Right kidney (tissue), 1 donor: ENCODE data around the gene OSBPL1A.
A peak's percentile ranks its signal among the peaks of the same experiment; 100 is the strongest.

ENCODE experiments used
- DNase-seq: peaks from one replicate; pipeline ENCODE4 v3.0.0-alpha.2; 2016

The OSBPL1A gene

DNA sequence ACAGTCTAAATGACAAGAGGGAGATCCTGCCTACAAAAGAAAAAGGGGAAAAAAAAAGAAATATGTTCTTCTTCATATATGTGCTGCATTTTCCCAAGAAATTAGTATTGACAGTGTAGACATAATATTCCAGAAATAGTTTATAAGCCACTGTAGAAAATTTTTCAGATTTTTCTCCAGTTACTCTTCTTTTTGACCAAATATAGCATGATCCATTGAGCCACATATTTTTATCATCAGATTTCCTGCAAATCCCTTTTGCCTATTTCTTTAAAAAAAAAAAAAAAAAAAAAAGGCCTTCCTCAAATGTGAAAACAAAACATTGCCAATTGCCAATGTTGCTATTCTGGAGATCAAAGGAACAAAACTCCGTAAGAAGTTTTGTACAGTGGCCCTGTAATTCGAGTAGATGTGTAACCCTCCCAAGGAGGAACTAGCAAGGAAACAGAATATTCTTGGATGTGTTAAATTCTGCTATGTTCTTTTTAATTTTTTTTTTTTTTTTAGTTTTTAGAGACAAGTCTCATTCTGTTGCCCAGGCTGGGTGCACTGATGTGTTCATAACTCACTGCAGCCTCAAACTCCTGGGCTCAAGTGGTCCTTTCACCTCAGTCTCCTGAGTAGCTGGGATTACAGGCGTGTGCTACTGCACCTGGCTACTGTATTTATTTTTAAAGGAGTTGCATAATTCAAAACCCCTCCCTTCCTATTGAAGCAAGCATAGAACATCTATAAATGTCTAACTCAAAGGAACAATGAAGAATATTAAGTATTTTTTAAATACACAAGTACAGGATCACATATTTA lies 271.3 kb downstream of the OSBPL1A start:
- DNase-seq, result no peak

- no peak for DNase-seq
Measured at GRCh38 chr18:24121625-24122024, 276.0 kb downstream of the OSBPL1A start.

DNA sequence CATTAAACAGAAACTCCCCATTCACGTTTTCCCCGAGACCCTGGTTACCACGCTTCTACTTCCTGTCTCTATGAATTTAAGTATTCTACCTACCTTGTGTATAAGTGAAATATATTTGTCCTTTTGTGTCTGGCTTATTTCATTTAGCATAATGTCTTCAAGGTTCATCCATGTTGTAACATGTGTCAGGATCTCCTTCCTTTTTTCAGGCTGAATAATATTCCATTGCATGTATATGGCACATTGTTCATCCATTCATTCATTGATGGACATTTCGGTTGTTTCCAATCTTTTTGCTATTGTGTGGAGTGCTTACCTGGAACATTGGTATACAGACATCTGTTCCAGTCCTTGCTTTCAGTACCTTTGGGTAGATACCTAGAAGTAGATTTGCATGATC lies 276.9 kb downstream of the OSBPL1A start:
- DNase-seq, result no peak

DNA sequence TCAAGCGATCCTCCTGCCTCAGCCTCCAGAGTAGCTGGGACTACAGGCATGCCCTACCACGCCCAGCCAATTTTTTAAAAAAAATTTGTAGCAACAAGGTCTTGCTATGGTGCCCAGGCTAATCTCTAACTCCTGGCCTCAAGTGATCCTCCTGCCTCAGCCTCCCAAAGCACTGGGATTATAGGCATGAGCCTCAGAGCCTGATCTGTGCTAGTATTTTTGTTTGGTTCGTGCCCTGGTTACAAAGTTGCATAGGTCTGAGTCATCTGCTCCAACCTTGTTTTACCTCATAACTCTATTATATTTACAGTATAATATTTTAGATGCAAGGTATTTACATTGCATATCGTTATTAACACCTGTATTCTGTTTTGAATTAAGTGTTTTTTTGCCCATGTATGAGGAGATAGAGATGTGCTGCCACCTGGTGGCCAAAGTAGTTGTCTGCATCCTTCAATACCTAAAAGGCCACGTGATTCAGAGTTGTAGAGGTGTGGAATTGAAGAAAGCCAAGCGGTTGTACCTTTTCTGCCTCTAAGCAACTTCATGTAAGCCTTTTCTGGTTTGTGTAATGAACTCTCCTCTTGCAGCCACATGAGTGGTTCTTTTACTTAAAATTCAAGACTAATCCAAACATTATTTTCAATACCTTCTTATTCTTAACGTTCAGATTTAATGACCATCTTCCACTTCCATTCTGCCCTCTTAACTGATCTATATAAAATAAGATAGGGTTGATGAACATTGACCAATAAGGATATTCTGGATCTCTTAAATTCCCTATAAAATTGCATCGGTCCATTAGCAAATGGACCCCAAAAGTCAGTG lies 278.7 kb downstream of the OSBPL1A start:
- peak; percentile 31 for DNase-seq

- DNase-seq, result no peak
Measured at GRCh38 chr18:24115628-24116027, 282.0 kb downstream of the OSBPL1A start.

DNA sequence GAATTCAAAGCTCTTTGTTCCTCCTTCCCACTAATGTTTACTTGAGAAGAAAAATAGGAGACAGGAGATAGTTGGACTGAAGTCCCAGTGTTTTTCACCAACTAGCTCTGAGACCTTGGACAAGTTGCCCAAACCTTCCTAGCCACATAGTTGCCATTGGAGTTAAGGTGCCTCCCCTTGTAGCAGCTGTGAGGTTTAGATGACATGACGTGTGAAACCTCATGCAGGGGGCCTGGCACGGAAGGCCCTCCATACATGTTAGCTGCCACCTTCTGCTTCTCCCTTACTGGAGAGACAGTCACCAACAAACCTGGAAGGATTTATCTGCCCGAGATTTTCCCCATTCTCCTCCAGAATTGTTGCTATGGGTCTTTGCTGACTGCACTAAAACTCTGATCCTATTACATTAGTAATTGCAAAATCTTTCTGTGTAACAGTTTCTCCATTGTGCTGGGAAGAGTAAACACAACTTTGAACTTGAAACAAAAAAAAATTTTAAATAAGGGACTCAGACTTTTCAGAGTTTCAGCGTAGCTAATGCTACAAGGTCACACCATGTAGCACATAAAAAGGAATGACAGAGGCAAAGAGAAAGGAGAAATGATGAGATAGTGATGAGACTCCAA lies 282.6 kb downstream of the OSBPL1A start:
- DNase-seq, result no peak

- DNase-seq, result no peak
Measured at GRCh38 chr18:24112874-24113615, 284.6 kb downstream of the OSBPL1A start.

- DNase-seq, result no peak
Measured at GRCh38 chr18:24112464-24112863, 285.2 kb downstream of the OSBPL1A start.
